Activated T-cell treated with anti-CD3 and anti-CD28 coated beads for 4 hours (primary cell): ENCODE data around the gene LMF2.

Experiments
- DNase-seq: peaks from one replicate; pipeline ENCODE4 v3.0.0-alpha.2; 2020

The LMF2 gene

DNA sequence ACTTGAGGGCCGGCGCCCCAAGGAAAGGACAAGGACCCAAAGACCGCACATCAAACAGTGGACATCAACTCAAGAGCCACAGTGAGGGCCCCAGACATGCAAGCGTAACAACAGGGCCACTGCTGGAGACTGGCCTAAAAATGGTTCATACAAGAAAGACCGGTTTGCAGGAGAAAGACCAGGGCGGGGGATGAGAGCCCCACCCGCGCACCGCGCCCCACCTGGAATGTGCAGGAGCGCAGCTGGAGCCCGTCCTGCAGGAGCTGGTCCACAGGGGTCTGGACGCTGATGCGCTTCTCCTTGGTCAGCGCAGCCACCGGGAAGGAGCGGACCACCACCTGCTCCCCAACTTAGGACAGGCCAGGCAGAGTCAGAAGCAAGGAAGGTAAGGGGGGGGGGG lies 46.6 kb downstream of the LMF2 start:
- no peak for DNase-seq

DNA sequence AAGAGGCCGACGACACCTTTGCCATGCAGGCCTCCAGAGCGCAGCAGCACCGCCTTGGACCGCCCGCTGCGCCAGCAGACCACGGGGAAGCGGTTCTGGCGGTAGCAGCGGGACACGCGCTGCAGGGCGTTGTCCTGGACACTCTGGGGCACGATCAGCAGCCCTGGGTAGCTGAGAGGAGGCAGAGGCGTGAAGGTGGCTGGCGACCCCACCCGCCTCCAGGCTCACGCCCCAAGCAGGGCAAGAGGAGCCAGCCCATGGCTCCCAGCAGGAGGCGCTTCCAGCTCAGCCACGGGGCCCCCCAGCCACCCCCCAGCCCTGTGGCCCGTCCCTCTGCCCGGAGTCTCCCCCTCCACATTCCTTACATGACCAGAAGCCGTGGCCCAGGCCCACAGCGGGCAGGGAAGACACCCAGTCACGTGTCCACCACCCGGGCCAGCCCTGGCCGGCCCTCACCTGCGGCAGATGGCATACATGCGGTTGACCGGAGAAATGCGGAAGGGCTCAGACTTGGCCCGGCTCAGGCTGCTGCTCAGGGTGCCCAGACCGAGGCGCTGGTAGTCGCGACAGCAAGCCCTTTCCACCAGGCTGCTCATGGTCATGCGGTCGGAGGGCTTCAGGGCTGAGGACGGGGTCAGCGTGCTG lies 47.9 kb downstream of the LMF2 start:
- DNase-seq = no peak

DNA sequence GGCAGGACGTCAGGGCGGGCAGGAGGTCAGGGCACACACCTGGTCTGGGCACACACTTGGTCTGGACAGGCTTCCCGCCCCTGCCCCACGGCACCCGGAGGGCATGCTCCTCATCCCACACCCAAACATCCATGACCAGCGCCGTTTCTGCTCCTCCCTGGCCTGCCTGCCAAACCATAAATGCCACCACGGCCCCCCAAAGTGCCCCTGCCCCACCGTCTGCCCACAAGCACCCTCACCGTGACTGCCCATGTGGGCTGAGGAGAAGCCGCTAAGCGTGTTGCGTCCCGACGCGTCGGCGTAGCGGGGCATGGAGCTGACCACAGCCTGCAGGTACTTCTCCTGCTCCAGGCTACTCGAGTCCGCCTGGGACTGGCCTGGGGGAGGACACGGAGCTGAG lies 48.5 kb downstream of the LMF2 start:
- DNase-seq = no peak

DNA sequence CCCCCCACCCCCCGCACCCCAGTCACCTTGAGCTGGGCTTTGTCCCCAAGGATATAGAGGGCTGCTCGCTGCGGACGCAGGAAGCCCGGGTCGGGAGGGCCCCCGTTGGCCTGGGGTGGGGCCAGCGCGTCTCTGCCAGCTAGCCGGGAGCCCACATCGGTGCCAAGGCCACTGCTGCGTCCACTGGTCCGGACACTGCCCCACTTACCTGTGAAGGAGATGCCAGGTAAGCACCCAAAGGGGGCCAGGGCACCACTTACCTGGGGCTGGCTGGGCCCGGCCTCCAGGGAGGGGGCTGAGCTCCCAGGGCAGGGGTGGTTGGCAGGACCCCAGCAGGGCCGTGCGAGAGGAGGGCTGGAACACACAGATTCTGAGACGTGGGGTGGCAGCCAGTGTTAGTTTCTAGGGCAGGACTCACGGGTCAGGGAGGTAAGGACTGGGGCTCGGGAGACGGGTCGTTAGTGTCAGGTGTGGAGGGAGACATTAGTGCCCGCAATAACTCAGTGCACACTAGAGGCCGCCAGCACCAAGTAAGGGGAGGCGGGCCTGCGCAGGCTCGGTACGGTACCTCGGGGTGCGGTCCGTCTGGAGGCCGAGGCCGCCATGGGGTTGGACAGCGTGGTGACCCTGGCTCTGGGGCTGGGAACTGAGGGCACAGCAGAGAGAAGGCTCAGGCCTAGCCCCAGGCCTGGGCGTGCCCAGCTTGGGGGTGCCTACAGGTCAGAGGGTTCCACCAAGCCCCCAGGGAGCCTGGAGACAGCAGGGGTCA lies 50.9 kb downstream of the LMF2 start:
- no peak for DNase-seq

DNA sequence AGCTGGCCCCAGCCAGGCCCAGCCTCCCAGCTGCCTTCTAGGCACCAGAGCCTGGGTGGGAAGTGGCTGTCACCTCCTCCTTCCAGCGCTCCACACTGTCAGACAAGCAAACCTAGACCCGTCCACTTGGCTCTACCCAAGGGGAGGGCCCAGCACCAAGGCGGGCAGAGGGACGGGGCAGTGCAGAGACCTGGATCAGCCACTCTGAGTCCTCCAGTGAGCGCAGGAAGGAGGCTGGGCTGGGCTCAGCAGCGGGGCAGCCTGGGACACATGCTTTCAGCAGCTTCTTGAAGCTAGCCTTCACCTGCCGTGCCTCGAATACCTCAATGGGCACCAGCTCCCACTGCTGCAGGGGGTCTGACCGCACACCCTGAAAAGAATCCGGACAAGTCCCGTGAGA lies 51.5 kb downstream of the LMF2 start:
- DNase-seq = no peak

DNA sequence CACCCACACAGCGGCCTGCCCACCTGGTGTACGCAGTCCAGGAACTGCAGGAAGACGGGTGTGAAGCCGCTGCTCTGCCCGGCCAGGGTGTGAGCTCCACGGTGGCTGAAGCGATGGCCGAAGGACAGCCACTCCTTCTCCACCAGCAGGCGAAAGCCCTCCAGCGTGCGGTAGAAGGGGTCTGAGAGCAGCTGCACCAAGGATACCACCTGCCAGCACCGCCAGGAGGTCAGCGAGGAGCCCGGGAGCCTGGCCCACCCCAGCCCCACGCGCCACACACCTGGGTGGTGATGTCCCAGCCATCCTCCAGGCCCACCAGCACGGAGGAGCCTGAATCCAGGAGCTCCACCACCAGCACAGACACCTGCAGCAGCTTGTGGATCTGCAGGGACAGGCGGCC lies 52.3 kb downstream of the LMF2 start:
- DNase-seq = no peak

DNA sequence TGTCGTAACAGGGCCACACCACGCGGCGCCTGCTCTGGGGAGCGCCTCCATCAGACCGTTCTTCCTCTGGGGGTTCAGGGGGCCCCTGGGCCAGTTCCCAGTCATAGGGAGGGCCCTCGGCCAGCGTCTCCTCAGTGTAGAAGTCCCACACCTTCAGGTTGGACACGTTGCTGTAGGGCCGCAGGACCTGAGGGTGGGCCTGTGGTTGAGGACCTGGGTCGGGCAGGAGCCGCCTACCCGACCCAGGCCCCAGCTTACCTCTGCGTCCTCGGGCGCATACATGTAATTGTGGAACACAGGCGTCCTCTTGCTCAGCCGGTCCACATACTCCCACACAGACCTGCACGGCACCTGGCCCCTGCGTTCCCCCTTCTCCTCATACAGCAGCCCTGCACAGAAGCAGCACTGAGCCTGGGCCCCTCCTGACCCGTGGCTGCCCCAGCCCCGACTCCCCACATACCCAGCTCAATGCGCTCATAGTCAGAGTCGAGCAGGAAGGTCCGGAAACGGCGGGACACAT lies 52.9 kb downstream of the LMF2 start:
- no peak for DNase-seq
